Aorta (tissue), 5 donors: ENCODE measurements around the gene RIPK4. TPM values are rescaled to one million over a fixed set of nuclear protein-coding genes. Genes with fewer than 3 reads are reported as not detected.
"Not testable (repeated sequence)": the region's sequence is repeated elsewhere in the genome, so short reads cannot be mapped to it uniquely, and the experiment has no call there.

Experiments used
- ATAC-seq: fragments of 200-7000 bp; cut with Tn5 transposase; one replicate; pipeline ENCODE4 v1.9.1; 2022; ENCODE audit warnings: moderate library complexity; ENCODE audit not compliant: low FRiP score
- DNase-seq, 2 donors: peaks; one replicate each; pipeline ENCODE4 v3.0.0-alpha.2; 2020
- H3K27ac ChIP-seq, 2 donors: one replicate each; pipeline ENCODE4 v1.5.1; 2013; ENCODE audit warnings: low read length in 2 of 2, mild to moderate bottlenecking in 2 of 2, moderate library complexity in 2 of 2, control low read depth in 1 of 2, inconsistent platforms in 1 of 2, low read depth in 1 of 2
- H3K27me3 ChIP-seq, 2 donors: one replicate each; pipeline ENCODE4 v1.6.1; 2013; ENCODE audit warnings: control low read depth in 1 of 2, low read length in 1 of 2, mild to moderate bottlenecking in 1 of 2, moderate library complexity in 1 of 2; ENCODE audit not compliant: insufficient read depth in 2 of 2, control insufficient read depth in 1 of 2
- H3K36me3 ChIP-seq, 2 donors: one replicate each; pipeline ENCODE4 v1.6.1; 2013; ENCODE audit warnings: control low read depth in 1 of 2, low read length in 1 of 2, mild to moderate bottlenecking in 1 of 2; ENCODE audit not compliant: insufficient read depth in 2 of 2, control insufficient read depth in 1 of 2
- H3K4me1 ChIP-seq, 2 donors: one replicate each; pipeline ENCODE4 v1.6.1; 2013; ENCODE audit warnings: low read length in 2 of 2, control low read depth in 1 of 2, mild to moderate bottlenecking in 1 of 2, moderate library complexity in 1 of 2; ENCODE audit not compliant: insufficient read depth in 2 of 2, control insufficient read depth in 1 of 2
- H3K4me3 ChIP-seq, 2 donors: one replicate each; pipeline ENCODE4 v1.5.1; 2013; ENCODE audit warnings: low read length in 2 of 2, control low read depth in 1 of 2, mild to moderate bottlenecking in 1 of 2
- H3K9me3 ChIP-seq: one replicate; pipeline ENCODE4 v1.6.1; 2013; ENCODE audit warnings: mild to moderate bottlenecking, low read length; ENCODE audit not compliant: control insufficient read depth
- WGBS, 2 donors: extraction: QIAGEN DNeasy Blood & Tissue Kit; methylation state at CpG; one replicate each; pipeline ENCODE4 v1.1.7; 2013; 5-methylcytosine and 5-hydroxymethylcytosine counted together
- intact Hi-C, 2 donors: fragments of 100-400 bp; cut with DNase I; formaldehyde crosslinking; loops; one replicate each; pipeline versions ENCODE4 v1.14.2 to v1.15.0; 2022
- polyA plus RNA-seq, 2 donors: library from polyadenylated mRNA; stranded (reverse); fragments of 200-250 nt; gene quantifications; one replicate each; pipeline ENCODE4 v1.2.3, GENCODE V29; 2013
- total RNA-seq, 2 donors: library from RNA; stranded (reverse); fragmentation: NEBNext Ultra II Directional; extraction: Animal tissue kit (Norgen Biotek cat#: 25700); gene quantifications; one replicate each; pipeline ENCODE4 v1.2.1, GENCODE V29; 2021
- donor health status: healthy with polysubstance abuse.
- donor health status: Bipolar disorder and iron deficiency.
- donor health status: DM: no; HTN: no; CAD: no.
- donor health status: DM: no; HTN: no; CAD: no.
- donor health status: DM: yes; HTN: yes; CAD: no.

Gene RIPK4
- total and polyA plus RNA-seq, 4 donors, result 3.0 to 8.9 (median 5.5) TPM

GRCh38 chr21:41785262-41785661 lies 18.4 kb upstream of the RIPK4 start:
- H3K36me3 ChIP-seq, H3K4me1 ChIP-seq, H3K9me3 ChIP-seq, H3K4me3 ChIP-seq, ATAC-seq, H3K27ac ChIP-seq, intact Hi-C loops, H3K27me3 ChIP-seq: not testable (repeated sequence)
- peak in 1 of 2 donors; percentile 26 for DNase-seq
- WGBS, 2 donors, result 95 to 96% methylated on average over 12 of the region's 12 CpGs

- Histone ChIP-seq H3K27ac (no peak overlapping the region), H3K36me3 (no peaks in the 10 kb centered on the region), H3K27me3 (no peaks in the 10 kb centered on the region), H3K9me3 (no peaks in the 10 kb centered on the region), H3K4me3 (no peak overlapping the region), H3K4me1 (no peaks in the 10 kb centered on the region)
- WGBS, 2 donors, result 93 to 94% methylated on average over 15 of the region's 15 CpGs
- ATAC-seq (no peak), DNase-seq (peak in 1 of 2 donors; percentile 23)
- intact Hi-C loops, result no loop called here
Measured at GRCh38 chr21:41784456-41785102, 17.7 kb upstream of the RIPK4 start.

GRCh38 chr21:41783476-41784180 lies 16.8 kb upstream of the RIPK4 start:
- Histone ChIP-seq H3K4me3 (no peak overlapping the region), H3K9me3 (no peaks in the 10 kb centered on the region), H3K36me3 (no peaks in the 10 kb centered on the region), H3K27ac (no peak overlapping the region), H3K27me3 (no peaks in the 10 kb centered on the region), H3K4me1 (no peaks in the 10 kb centered on the region)
- peak in 1 of 2 donors; percentile 53 for DNase-seq
- intact Hi-C loops, result no loop called here
- no peak for ATAC-seq
- 88% methylated on average over 18 of the region's 18 CpGs for WGBS, 2 donors

GRCh38 chr21:41781050-41781410 lies 14.2 kb upstream of the RIPK4 start:
- no peak for DNase-seq
- H3K9me3 ChIP-seq, result no peaks in the 10 kb centered on the region
- intact Hi-C loops, result no loop called here
- no peaks in the 10 kb centered on the region for H3K36me3 ChIP-seq
- no peak for ATAC-seq
- 63 to 64% methylated on average over 2 of the region's 2 CpGs for WGBS, 2 donors
- no peaks in the 10 kb centered on the region for H3K27me3 ChIP-seq
- no peaks in the 10 kb centered on the region for H3K4me1 ChIP-seq
- H3K27ac ChIP-seq, result no peak overlapping the region
- no peak overlapping the region for H3K4me3 ChIP-seq

- 67 to 71% methylated on average over 1 of the region's 1 CpG for WGBS, 2 donors
- Histone ChIP-seq H3K27ac (no peak overlapping the region), H3K36me3 (no peaks in the 10 kb centered on the region), H3K9me3 (no peaks in the 10 kb centered on the region), H3K27me3 (no peaks in the 10 kb centered on the region), H3K4me1 (no peaks in the 10 kb centered on the region), H3K4me3 (no peak overlapping the region)
- intact Hi-C loops, result no loop called here
- DNase-seq, result peak in 1 of 2 donors; percentile 5
- ATAC-seq, result no peak
Measured at GRCh38 chr21:41780337-41781049, 13.6 kb upstream of the RIPK4 start.

- no peaks in the 10 kb centered on the region for H3K36me3 ChIP-seq
- WGBS, 2 donors, result 44 to 50% methylated on average over 5 of the region's 5 CpGs
- no peaks in the 10 kb centered on the region for H3K27me3 ChIP-seq
- ATAC-seq (no peak), DNase-seq (peak in 1 of 2 donors; percentile 13)
- no peaks in the 10 kb centered on the region for H3K9me3 ChIP-seq
- H3K27ac ChIP-seq, result no peak overlapping the region
- no peaks in the 10 kb centered on the region for H3K4me1 ChIP-seq
- no peak overlapping the region for H3K4me3 ChIP-seq
- intact Hi-C loops, result loop anchor here (2.0 to 5.0 kb wide), 3 partner anchors 38 to 497 kb away; no protein-coding TSS in a partner anchor
Measured at GRCh38 chr21:41779659-41780058, 12.8 kb upstream of the RIPK4 start.

GRCh38 chr21:41778930-41779600 lies 12.2 kb upstream of the RIPK4 start:
- Histone ChIP-seq H3K9me3 (no peaks in the 10 kb centered on the region), H3K27me3 (no peaks in the 10 kb centered on the region), H3K36me3 (no peaks in the 10 kb centered on the region), H3K27ac (no peak overlapping the region), H3K4me3 (no peak overlapping the region), H3K4me1 (no peaks in the 10 kb centered on the region)
- intact Hi-C loops, result loop anchor here (1.0 to 5.0 kb wide), 4 partner anchors 38 to 497 kb away; no protein-coding TSS in a partner anchor
- WGBS, 2 donors, result 56 to 60% methylated on average over 16 of the region's 16 CpGs
- ATAC-seq (no peak), DNase-seq (peak in 1 of 2 donors; percentile 32)

- WGBS, 2 donors, result 2 to 3% methylated on average over 44 to 45 of the region's 45 CpGs
- peak; percentile 92 for ATAC-seq
- no peaks in the 10 kb centered on the region for H3K4me1 ChIP-seq
- DNase-seq, result peak; percentile 92 to 97
- intact Hi-C loops, result loop anchor here (1.0 to 5.0 kb wide), 4 partner anchors 39 to 496 kb away; no protein-coding TSS in a partner anchor
- no peaks in the 10 kb centered on the region for H3K9me3 ChIP-seq
- no peaks in the 10 kb centered on the region for H3K36me3 ChIP-seq
- no peaks in the 10 kb centered on the region for H3K27me3 ChIP-seq
- no peak overlapping the region for H3K4me3 ChIP-seq
- peak overlapping the region in 1 of 2 donors; percentile 72 for H3K27ac ChIP-seq
Measured at GRCh38 chr21:41777951-41778815, 11.3 kb upstream of the RIPK4 start.
